Right lobe of liver (tissue), 4 donors: ENCODE data around the gene TOR1AIP2.

ENCODE experiments used
- CTCF ChIP-seq, 4 donors: fragments of 200-600 bp in 3 of 4; fragments of 450-650 bp in 1 of 4; IDR thresholded peaks; one replicate each; pipeline versions ENCODE4 v1.5.1 to v1.8.0; 2016 to 2022; ENCODE audit warnings: antibody characterized with exemption in 4 of 4, mild to moderate bottlenecking in 2 of 4
- POLR2A ChIP-seq: fragments of 450-650 bp; IDR thresholded peaks from one replicate; pipeline ENCODE4 v1.6.1; 2017; ENCODE audit warnings: antibody characterized with exemption, mild to moderate bottlenecking
- donor health status: DM: no; HTN: no; CAD: no.
- donor health status: DM: no; HTN: no; CAD: no.
- donor health status: DM: no; HTN: yes; CAD: no.

GRCh38 chr1:179860652-179861051, 17.0 kb downstream of the TOR1AIP2 start:
- no peak for TF ChIP-seq CTCF (IDR thresholded peaks at IDR 0.05)
- TF ChIP-seq POLR2A: no peak
